Ovary (tissue), 3 donors: ENCODE results near the gene SH2B3.

Experiments used
- CTCF ChIP-seq, 3 donors: fragments of 450-650 bp in 2 of 3; fragments of 200-600 bp in 1 of 3; IDR thresholded peaks; one replicate each; pipeline versions ENCODE4 v1.5.1 to v1.8.0; 2016 to 2022; ENCODE audit warnings: antibody characterized with exemption in 3 of 3, mild to moderate bottlenecking in 1 of 3
- EP300 ChIP-seq: sonication (generic); formaldehyde crosslinking; IDR thresholded peaks from one replicate; pipeline ENCODE4 v1.6.1; 2017; ENCODE audit warnings: antibody characterized with exemption
- POLR2A ChIP-seq: fragments of 450-650 bp; IDR thresholded peaks from one replicate; pipeline ENCODE4 v1.6.1; 2017; ENCODE audit warnings: antibody characterized with exemption, mild to moderate bottlenecking, moderate library complexity
- donor health status: DM: no; HTN: no; CAD: no.

DNA sequence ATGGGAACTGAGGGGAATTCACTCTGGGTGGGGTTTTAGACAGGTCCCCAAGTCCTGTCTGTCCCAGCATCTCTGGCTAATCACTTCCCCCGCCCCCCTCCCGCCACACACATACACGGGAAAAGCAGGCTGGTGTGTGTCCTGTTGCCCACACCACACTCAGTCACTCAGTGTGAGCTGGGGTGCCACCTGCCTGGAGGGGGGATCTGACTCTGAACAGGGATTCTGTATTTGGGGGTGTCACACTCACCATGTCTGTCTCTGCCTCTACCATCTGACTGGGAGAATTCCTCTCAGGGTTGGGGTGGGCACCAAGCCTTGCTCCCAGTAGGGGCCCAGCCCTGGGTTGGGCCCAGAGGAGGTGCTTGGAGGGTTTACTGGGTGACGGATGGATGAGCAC is 31.1 kb downstream of the SH2B3 start:
- no peak for TF ChIP-seq CTCF (IDR thresholded peaks at IDR 0.05)
- no peak for TF ChIP-seq EP300
- TF ChIP-seq POLR2A: no peak
